NOMO-1 treated with DMSO at 0.1 percent for 48 hours (cell line): ENCODE data around the gene NOTCH4.
"Not testable (repeated sequence)": the region's sequence is repeated elsewhere in the genome, so short reads cannot be mapped to it uniquely, and the experiment has no call there.

ENCODE experiments used
- DNase-seq: peaks from one replicate; lab custom pipeline; 2025; ENCODE audit not compliant: unreplicated experiment; lab: John Stamatoyannopoulos, UW

NOTCH4 gene

GRCh38 chr6:32218167-32218566 lies 5.7 kb downstream of the NOTCH4 start:
- DNase-seq: no peak

GRCh38 chr6:32216998-32217397 lies 6.9 kb downstream of the NOTCH4 start:
- DNase-seq: no peak

GRCh38 chr6:32216285-32216684 lies 7.6 kb downstream of the NOTCH4 start:
- no peak for DNase-seq

- DNase-seq: no peak
These were observed 8.2 kb downstream of the NOTCH4 start for GRCh38 chr6:32215617-32216016.

GRCh38 chr6:32214126-32214525 lies 9.7 kb downstream of the NOTCH4 start:
- peak; percentile 19 for DNase-seq

- no peak for DNase-seq
These were observed 10.2 kb downstream of the NOTCH4 start for GRCh38 chr6:32213649-32214048.

- no peak for DNase-seq
These were observed 11.6 kb downstream of the NOTCH4 start for GRCh38 chr6:32212076-32212760.

- DNase-seq: not testable (repeated sequence)
These were observed 12.4 kb downstream of the NOTCH4 start for GRCh38 chr6:32211432-32211831.

GRCh38 chr6:32210191-32210601 lies 13.7 kb downstream of the NOTCH4 start:
- no peak for DNase-seq

- DNase-seq: no peak
These were observed 14.9 kb downstream of the NOTCH4 start for GRCh38 chr6:32208996-32209395.

- no peak for DNase-seq
These were observed 19.6 kb downstream of the NOTCH4 start for GRCh38 chr6:32204268-32204715.

GRCh38 chr6:32203426-32204267 lies 20.2 kb downstream of the NOTCH4 start:
- no peak for DNase-seq

GRCh38 chr6:32202186-32202585 lies 21.7 kb downstream of the NOTCH4 start:
- DNase-seq: no peak

GRCh38 chr6:32200711-32201475 lies 23.0 kb downstream of the NOTCH4 start:
- DNase-seq: no peak

GRCh38 chr6:32198866-32199265 lies 25.0 kb downstream of the NOTCH4 start:
- DNase-seq: no peak

GRCh38 chr6:32198345-32198696 lies 25.5 kb downstream of the NOTCH4 start:
- no peak for DNase-seq

GRCh38 chr6:32196682-32197616 lies 26.9 kb downstream of the NOTCH4 start:
- peak; percentile 11 for DNase-seq

GRCh38 chr6:32195902-32196681 lies 27.8 kb downstream of the NOTCH4 start:
- peak; percentile 21 for DNase-seq

- DNase-seq: peak; percentile 98
These were observed 28.3 kb downstream of the NOTCH4 start for GRCh38 chr6:32195652-32195901.
